GM12865 (cell line): Measurements from ENCODE around the gene RNPEP.
"Not testable (repeated sequence)": the region's sequence is repeated elsewhere in the genome, so short reads cannot be mapped to it uniquely, and the experiment has no call there.

Source experiments
- DNase-seq: peaks from one replicate; pipeline ENCODE4 v3.0.0; 2010; ENCODE audit warnings: low read depth
- H3K4me3 ChIP-seq: 2 replicates; pipeline ENCODE4 v1.5.1; 2011; ENCODE audit warnings: mild to moderate bottlenecking, low read depth, low read length, control low read depth
- TF ChIP-seq, protein P1 (sequence below): IDR thresholded peaks from 2 replicates; pipeline ENCODE4 v1.5.1; 2011; ENCODE audit warnings: low read length, control low read depth, low read depth, inconsistent platforms; ENCODE audit not compliant: insufficient read depth; ENCODE audit errors: missing control alignments

RNPEP gene

DNA sequence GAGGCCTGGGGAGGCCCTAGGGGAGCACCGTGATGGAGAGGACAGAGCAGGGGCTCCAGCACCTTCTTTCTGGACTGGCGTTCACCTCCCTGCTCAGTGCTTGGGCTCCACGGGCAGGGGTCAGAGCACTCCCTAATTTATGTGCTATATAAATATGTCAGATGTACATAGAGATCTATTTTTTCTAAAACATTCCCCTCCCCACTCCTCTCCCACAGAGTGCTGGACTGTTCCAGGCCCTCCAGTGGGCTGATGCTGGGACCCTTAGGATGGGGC lies 33.2 kb downstream of the RNPEP start:
- TF ChIP-seq, protein P1, sequence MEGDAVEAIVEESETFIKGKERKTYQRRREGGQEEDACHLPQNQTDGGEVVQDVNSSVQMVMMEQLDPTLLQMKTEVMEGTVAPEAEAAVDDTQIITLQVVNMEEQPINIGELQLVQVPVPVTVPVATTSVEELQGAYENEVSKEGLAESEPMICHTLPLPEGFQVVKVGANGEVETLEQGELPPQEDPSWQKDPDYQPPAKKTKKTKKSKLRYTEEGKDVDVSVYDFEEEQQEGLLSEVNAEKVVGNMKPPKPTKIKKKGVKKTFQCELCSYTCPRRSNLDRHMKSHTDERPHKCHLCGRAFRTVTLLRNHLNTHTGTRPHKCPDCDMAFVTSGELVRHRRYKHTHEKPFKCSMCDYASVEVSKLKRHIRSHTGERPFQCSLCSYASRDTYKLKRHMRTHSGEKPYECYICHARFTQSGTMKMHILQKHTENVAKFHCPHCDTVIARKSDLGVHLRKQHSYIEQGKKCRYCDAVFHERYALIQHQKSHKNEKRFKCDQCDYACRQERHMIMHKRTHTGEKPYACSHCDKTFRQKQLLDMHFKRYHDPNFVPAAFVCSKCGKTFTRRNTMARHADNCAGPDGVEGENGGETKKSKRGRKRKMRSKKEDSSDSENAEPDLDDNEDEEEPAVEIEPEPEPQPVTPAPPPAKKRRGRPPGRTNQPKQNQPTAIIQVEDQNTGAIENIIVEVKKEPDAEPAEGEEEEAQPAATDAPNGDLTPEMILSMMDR, result no peak
- DNase-seq, result no peak
- no peak overlapping the region for H3K4me3 ChIP-seq

DNA sequence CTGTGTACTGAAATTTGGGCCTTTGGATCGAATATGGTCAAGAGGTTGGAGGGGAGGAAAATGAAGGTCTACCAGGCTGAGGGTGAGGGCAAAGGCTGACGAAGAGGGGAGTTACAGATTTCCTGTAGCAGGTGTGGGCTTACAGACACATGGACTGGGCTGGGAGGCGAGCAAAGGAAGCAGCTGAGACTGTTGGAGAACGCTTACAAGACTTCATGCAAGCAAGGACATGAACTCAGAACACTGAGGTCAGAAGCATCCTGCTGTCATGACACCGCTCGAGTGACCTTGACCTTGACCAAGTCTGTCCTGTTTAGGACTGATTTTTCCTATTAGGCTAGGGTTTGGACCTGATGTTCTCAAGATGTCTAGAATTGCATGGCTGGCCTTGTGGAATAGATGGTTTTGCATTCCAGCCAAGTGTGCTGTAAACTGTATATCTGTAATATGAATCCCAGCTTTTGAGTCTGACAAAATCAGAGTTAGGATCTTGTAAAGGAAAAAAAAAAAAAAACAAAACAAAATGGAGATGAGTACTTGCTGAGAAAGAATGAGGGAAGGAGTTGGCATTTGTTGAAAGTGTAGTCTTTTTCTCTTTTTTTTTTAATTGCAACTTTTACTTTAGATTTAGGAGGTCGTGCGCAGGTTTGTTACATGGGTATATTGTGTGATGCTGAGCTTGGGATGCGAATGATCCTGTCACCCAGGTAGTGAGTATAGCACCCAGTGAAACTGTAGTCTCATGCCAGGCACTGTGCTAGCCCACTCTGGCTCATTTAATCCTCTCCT lies 33.8 kb downstream of the RNPEP start:
- no peak overlapping the region for H3K4me3 ChIP-seq
- DNase-seq, result no peak
- TF ChIP-seq, protein P1, result no peak

DNA sequence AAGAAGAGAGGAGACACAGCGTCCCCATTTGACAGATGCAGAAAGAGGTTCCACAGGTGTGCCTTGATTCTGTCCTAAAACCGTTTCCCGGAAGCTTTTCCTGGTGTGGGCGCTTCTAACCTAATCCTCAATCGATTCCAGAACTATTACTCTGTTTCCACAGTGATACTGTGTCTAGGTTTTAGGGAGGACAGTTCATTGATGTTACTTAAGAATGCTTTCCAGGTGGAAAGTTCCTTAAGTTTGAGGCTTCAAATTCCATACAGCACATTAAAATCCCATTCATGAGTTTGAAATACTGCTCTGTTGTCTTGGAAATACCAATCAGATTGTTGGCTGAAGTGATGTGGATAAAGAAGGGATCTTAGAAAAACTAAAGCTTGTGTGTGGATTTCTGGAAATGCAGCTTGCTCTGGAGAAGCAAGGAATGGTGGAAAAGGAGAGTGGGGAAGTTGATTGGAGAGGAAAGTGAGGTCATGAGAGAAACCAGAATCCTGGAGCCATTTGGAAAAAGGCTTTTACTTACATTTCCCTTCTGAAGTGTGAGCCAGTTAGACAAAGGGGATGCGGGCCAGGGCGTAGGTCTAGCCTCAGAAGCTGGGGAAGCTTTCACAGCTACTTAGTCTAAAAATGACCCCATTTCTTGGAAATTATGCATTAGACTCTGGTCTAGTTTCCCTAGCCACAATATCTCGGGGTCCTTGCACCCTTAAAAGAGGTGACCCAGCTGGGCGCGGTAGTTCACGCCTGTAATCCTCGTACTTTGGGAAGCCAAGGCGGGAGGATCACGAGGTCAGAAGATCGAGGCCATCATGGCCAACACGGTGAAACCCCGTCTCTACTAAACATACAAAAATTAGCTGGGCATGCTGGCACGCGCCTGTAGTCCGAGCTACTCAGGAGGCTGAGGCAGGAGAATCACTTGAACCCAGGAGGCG lies 34.6 kb downstream of the RNPEP start:
- no peak for DNase-seq
- TF ChIP-seq, protein P1, result no peak
- H3K4me3 ChIP-seq, result no peak overlapping the region

DNA sequence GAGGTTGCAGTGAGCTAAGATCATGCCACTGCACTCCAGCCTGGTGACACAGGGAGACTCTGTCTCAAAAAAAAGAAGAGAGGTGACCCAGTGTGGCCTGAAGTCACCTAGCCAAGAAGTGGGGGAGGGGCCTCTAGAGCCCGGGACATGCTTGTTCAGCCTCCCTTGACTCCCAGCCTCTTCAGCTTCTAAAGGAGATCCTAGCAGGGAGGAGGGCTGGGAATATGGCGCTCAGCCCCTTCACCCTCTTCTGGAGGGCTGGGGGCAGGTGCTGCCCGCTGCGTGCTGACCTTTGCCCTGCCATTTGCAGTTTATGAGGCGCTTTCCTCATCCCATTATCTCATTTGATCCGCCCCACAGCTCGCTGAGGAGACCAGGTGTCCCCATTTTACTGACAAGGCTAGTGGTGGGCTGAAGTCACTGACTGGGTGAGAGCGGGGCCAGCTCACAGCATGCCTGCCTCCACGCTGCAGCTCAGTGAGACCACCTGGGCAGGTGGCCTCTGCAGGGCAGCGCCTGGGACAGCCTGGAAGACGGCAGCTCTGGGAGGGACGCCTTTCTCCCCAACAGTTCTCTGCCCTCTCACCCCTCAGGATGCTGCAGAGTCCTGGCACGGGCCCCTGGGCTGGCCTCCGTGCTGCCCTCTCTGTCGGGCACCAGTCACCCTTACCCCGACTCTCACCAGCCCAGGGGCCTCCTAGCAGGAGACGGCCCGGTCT lies 35.5 kb downstream of the RNPEP start:
- no peak for DNase-seq
- TF ChIP-seq, protein P1, result no peak
- H3K4me3 ChIP-seq, result no peak overlapping the region

DNA sequence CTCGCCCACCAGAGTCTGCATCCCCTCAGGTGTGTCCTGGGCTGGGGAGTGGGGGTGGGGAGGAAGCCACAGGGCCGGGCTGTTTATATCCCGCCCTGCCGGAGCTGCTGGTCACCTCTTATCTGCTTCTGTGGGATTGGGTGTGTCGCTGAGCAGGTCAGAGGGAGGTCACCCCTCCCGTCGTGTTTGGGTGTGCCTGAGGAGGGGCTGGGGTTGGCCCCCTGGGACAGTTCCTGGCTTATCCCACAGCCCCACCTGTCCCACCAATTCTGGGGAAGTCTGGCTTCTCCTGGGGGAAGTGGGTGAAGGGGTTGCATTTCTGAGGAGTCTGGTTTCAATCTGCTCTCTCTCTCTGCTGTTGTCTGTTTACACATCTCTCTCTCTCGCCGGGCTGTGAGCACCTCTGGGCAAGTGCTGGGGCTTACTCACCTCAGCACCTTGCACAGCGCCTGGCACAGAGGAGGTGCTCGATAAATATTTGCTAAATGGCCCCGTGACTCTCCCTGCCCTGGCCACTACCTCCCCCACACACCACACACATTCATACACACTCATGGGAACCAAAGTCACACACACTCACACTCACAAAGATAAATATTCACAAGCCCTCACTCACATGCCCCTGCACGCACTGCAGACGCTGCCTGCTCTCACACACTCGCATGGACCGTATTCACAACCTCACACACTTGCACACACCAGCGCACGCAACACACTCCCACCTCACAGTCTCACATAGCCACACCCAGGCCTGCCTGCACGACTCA lies 36.2 kb downstream of the RNPEP start:
- TF ChIP-seq, protein P1, result no peak
- H3K4me3 ChIP-seq, result no peak overlapping the region
- DNase-seq, result no peak

DNA sequence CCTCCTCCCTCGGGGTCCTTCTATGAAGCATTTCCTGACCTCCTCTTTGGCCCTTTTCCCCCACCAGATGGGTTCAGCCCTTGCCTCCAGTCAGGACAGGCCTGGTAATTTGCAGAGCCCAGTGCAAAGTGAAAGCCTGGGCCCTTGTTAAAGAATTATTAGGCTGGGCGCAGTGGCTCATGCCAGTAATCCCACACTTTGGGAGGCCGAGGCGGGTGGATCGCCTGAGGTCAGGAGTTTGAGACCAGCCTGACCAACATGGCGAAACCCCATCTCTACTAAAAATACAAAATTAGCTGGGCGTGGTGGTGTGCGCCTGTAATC lies 36.7 kb downstream of the RNPEP start:
- not testable (repeated sequence) for DNase-seq, H3K4me3 ChIP-seq
